A172 (cell line): ENCODE measurements around the gene CYP2F1. TPM values are rescaled to one million over a fixed set of nuclear protein-coding genes. Genes with fewer than 3 reads are reported as not detected.
"Not testable (repeated sequence)": the region's sequence is repeated elsewhere in the genome, so short reads cannot be mapped to it uniquely, and the experiment has no call there.

Source experiments
- DNase-seq: peaks from one replicate; pipeline ENCODE4 v3.0.0-alpha.2; 2015; ENCODE audit warnings: low spot score
- total RNA-seq: library from RNA; depleted of rRNA; stranded (reverse); fragments of >200 nt; shearing (Covaris generic); gene quantifications from 2 replicates; pipeline ENCODE4 v1.2.3, GENCODE V29; 2014

CYP2F1 gene
- total RNA-seq, 1 experiment from 2014 or later, result not detected

DNA sequence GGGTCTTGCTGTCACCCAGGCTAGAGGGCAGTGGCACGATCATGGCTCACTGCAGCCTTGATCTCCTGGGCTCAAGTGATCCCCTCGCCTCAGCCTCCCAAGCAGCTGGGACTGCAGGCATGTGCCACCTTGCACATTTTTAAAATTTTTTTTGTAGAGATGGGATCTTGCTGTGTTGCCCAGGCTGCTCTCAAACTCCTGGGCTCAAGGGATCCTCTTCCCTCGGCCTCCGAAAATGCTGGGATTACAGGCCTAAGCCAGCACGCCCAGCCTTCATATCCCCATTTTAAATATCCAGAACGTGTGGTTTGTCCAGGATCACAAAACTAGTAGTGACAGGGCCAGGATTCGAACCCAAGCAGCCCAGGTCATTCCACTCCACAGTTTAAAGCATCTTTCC, 13.1 kb downstream of the CYP2F1 start:
- not testable (repeated sequence) for DNase-seq

DNA sequence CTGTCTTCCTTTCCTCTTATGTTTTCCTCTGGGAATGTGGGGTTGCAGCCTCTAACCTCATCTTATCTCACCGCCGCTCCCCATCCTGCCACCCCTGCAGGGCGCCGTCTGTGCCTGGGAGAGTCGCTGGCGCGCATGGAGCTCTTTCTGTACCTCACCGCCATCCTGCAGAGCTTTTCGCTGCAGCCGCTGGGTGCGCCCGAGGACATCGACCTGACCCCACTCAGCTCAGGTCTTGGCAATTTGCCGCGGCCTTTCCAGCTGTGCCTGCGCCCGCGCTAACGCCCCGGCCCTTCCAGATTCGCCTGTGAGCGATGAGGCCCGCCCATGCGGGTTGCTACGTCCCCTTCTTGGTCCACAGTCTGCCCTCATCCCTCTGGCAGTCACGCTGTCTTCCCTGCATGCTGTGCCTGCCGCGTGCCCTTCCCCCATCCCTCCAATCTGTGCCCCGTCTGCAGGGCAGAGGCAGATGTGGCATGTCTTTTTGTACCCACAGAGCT, 13.6 kb downstream of the CYP2F1 start:
- DNase-seq, result peak; percentile 37

DNA sequence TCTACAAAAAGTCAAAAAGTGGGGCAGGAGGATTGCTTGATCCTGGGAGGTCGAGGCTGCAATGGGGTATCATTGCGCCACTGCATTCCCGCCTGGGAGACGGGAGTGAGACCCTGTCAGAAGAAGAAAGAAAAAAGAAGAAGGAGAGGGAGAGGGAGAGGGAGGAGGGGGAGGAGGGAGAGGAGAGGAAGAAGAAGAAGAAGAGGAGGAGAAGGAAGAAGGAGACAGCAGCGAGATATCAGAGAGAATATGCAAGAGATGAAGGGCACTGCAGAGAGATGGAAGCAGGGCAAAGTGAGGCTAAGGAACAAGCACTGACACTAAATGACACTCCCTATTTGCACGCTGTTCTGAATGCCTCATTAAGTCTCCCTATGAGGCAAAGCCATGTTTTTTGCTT, 14.5 kb downstream of the CYP2F1 start:
- DNase-seq, result no peak

DNA sequence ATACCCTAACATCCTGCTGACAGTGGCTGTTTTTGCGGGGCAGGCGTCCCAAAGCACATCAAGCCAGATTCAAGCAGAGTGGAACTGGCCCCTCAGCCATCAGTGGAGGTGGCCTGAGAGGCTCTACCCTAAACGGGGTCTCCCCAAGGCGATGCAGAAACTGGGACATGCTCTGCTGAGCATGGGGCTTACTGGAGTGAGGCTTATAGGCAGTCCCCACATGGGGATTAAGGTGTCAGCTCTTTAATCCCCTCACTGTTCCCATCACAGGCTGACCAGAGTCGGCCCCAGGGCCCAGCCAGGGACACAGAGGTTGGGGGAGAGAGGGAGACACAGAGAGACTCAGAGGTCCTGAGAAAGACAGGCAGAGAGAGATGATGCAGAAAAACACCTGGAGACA, 17.0 kb downstream of the CYP2F1 start:
- no peak for DNase-seq

DNA sequence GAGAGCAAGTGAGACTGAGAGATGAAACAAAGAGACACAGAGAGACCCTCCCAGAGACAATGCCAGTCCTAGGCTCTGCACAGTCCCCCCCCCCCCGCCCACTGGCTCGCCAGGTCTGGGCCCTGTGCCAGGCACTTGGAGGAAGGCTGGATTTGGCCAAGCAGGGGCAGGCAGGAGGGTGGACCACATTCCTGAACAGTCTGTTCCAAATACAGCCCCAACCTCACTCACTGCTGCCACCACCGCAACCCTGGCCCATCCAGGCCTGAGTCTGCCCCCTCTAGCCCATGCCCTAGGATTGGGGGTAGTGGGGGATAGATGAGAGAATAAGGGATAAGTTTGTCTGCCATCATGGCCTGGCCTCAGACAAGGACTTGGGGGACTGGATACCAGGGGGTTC, 19.0 kb downstream of the CYP2F1 start:
- no peak for DNase-seq

DNA sequence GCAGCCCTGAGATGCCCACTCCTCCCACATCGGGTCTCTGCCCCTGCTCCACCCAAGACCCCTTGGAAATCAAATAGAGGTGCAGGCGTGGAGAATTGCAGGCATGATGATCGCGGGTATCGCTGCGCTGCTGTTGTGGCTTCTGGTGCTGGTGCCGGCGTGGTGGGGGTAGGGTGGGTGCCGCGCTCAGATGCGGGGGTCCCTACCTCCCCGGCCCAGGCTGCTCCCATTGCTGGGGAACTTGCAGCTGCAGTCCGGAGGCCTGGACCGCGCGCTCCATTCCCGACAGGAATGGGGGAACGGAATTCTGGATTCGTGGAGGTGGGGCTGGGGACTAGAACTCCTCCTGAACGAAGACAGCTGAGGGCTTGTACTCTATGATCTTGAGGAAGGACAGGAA, 20.4 kb downstream of the CYP2F1 start:
- no peak for DNase-seq

DNA sequence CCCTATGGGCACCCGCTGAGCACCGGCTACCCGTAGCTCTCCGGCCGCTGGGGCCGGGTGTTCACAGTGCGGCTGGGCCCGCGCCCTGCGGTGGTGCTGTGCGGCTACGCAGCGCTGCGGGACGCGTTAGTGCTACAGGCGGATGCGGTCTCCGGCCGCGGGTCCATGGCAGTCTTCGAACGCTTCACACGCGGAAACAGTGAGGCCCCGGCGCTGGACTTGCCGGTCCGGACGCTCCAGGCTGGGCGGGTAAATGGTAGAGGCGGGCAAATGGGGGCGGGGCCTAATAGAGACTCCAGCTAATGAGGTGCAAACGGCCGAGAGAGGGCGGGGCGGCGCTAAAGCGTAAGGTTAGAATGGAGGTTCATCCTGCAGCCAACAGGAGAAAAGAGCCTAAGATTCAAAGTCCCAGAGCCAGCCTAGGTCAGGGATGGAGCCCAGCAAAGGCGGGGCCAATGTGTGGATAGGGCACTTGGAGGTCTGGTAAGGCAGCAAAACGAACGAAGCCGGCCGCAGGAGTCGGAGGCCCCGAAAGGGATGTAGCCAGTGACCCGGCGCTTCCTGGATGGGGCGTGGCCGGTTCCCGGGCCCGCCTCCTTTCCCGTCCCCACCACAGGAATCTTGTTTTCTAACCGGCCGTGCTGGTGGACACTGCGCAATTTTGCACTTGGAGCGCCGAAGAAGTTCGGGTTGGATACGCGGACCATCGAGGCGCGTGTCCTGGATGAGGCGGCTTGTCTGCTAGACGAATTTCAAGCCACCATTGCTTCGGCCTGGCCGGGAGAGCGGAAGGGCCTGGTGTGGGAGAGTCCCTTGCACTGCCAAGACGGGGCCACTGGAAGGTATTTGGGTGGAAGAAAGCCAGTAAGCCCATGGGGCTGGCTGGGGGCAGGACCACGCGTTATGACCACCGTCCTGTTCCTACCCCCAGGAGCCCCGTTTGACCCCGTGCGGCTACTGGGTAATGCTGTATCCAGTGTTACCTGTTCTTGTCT, 21.5 kb downstream of the CYP2F1 start:
- not testable (repeated sequence) for DNase-seq

DNA sequence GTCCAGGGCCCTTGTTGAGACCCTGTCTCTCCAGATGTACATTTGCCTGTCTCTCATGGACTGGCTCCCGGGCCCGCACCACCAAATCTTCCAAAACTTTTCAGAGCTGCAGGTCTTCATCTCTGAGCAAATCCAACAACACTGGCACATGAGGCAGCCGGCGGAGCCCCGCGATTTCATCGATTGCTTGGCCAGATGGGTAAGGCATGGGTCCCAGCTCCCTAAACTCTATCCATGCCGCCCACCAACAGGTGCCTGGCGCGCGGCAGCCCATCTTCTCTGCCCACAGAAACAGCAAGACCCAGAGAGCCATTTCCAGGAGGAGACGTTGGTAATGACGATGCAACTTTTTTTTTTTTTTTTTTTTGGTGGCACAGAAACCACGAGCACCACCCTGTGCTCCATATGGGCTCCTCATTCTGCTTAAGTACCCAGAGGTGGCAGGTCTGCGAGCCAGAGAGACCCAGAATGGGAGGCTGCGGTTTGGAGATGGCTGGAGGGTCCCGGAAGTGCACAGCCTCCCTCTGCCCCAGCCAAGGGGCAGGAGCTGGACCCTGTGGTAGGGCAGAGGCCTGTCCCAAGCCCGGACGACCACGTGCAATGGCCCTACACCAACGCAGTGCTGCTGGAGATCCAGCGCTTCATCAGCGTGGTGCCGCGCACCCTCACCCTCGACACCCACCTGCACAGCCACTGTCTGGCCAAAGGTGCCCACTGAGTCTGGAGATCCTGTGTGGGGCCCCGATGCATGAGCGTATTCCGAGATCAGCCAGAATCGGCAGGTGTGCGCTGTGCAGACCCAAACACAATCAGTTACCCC, 22.6 kb downstream of the CYP2F1 start:
- DNase-seq, result no peak

DNA sequence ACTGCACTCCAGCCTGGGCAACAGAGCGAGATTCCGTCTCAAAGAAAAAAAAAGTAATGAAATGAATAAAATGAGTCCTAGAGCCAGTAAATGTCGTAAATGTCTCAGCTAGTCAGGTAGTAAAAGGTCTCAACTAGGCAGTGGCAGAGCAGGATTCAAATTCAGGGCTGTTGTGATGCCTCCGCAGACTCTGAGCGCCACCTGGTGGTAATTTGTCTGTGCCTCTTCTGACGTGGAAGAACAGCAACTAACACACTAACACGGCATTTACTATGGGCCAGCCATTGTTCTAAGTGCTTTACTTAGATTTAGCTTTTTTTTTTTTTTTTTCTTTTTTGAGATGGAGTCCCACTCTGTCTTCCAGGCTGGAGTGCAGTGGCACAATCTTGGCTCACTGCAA, 30.2 kb downstream of the CYP2F1 start:
- peak; percentile 80 for DNase-seq

DNA sequence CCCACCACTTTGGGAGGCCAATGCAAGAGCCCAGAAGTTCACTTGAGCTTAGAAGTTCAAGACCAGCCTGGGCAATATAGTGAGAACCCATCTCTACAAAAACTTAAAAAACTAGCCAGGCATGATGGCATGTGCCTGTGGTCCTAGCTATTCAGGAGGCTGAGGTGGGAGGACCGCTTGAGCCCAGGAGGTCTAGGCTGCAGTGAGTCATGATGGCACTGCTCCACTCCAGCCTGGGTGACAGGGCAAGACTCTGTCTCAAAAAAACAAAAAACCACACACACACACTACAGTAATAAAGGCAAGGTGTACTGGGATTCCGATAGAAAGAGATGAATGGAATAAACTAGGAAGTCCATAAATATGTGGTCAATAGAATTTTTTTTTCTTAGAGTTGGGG, 35.6 kb downstream of the CYP2F1 start:
- DNase-seq, result no peak

DNA sequence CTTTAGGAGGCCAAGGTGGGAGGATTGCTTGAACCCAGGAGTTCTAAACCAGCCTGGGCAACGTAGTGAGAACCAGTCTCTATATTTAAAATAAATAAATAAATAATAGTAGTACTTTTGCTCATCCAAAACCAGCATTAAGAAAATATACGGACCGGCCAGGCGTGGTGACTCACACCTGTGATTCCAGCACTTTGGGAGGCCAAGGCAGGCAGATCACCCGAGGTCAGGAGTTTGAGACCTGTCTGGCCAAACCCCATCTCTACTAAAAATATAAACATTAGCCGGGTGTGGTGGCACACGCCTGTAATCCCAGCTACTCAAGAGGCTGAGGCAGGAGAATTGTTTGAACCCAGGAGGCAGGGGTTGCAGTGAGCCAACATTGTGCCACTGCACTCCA, 36.8 kb downstream of the CYP2F1 start:
- DNase-seq, result not testable (repeated sequence)

DNA sequence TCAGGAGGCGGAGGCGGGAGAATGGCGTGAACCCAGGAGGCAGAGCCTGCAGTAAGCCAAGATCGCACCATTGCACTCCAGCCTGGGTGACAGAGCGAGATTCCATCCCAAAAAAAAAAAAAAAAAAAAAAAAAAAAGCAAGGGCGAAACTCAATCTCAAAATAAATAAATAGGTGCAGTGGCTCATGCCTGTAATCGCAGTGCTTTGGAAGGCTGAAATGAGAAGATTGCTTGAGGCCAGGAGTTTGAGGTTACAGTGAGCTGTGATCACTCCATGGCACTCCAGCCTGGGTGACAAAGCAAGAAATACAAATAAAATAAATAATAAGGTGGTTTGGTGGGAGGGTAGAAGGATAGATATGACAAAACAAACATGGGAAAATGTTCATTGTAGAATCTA, 39.8 kb downstream of the CYP2F1 start:
- DNase-seq, result no peak

DNA sequence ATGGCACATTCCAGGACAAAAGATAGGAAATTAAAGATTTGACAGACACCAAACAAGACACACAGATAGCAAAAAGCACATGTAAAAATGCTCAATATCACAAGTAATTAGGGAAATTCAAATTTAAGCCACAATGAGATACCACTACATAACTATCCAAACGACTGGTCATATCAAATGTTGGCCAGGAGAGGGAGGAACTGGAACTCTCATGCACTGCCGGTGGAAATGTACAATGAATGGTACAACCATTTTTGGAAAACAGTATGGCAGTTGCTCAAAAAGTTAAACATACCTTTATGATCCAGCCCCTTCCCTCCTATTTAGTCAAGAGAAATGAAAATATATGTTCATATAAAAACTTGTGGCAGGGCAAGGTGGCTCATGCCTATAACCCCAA, 42.0 kb downstream of the CYP2F1 start:
- no peak for DNase-seq

DNA sequence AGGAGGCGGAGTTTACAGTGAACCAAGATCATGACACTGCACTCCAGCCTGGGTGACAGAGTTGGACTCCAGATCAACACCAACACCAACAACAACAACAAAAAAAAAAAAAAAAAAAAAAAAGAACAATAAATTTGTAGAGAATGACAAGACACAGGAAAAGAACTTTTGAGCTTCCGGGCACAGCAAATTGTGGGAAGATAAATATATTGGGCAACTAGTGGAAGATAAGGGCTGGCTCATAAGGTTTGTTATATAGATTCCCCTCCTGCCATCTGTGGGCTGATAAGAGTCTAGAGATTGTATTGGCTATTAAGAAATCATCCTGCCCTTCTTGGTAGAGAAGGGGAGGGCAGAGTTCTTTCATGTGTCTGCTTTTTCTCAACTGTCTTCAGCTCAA, 45.6 kb downstream of the CYP2F1 start:
- DNase-seq, result peak; percentile 30

DNA sequence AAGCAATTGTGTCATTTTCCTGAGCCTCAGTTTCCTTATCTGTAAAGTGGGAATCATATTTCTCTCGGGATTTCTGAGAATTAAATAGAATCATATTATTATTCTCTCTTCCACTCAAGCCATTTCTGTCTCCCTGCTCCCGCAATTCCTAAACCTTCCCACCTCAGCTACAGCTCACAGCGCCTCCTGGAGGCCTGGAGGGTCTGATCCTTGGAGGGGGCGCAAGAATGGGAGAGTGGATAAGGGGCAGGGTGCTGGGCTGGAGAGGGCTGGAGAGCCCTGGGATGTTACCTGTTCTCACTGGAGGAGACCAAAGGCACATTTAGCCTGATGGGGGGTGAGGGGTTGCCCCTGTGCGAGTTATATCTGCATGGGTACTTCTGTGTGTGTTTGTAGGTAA, 47.7 kb downstream of the CYP2F1 start:
- no peak for DNase-seq

DNA sequence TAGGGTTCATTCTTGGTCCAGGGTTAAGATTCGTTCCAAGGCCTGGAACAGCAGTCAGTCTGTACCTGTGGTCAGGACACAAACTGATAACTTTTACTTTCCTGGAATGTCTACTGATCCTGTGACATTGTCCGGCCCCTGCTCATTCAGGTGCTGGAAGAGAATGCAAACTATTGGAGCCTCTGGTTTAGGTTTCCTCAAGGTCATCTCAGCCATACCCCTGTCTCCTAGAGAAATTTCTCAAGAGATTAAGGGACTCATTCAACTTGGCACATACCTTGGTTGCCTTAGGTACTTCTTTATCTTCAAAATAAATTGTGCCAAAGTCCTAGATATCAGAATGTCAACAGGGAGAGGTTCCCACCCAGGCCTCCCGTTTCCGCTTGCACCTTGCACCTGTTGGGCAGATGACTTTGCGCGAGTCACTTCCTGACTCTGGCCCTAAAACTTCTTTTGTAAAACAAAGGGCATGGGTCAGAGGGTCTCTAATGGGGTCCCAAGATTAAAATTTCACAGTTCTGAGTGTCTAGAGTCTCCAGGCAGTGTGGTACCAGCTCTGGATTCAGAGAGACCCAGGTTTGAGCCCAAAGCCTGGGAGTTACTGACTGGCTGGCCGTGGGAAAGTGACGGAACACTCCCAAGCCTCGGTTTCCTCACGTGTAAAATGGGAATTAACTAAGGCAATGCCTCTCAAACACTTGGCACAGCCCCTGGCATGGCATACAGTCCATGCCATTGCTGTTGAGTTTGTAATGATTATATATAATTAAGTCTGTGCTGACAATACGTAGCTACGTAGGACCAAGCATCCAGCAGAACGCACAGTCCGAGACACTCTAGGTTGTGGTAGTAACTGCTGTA, 52.9 kb downstream of the CYP2F1 start:
- DNase-seq, result no peak

DNA sequence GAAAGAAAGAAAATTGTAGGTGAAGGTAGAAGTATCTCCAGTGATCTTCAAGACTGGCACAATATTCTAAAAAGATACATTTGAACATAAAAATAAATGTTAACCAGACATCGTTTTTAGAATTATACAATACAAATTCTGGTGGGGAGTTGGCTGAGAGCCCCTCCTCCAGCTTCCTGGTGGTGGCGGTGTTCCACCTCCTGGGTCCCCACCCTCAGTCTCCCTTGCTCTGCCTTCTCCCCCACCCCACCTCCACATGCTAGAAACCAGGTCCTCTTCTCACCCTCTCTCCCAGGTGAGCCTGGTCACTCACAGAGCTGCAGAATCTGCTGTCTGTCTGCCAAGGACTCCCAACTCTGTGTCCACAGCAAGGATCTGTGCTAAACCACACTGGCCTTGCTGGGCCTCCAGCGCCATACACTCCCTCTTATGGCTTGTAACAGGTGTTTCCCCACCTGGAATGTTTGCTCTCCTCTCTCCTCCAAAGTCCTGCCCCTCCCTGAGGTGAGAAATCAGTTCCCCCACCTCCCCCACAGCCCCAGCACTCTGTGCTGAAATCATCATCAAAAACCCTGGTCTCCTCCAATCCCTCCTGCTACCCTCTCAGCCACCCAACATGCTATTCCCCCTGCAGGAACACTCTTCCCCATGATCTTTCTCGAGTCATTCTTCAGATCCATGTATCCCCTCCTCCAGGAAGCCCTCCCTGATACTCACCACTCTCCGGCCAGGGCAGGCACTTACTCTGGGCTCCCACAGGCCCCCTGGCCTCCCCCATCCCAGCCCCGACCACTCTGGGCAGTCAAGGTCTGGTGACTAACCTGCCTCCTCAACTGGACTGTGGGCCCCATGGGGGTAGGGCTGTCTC, 58.3 kb downstream of the CYP2F1 start:
- DNase-seq, result no peak

DNA sequence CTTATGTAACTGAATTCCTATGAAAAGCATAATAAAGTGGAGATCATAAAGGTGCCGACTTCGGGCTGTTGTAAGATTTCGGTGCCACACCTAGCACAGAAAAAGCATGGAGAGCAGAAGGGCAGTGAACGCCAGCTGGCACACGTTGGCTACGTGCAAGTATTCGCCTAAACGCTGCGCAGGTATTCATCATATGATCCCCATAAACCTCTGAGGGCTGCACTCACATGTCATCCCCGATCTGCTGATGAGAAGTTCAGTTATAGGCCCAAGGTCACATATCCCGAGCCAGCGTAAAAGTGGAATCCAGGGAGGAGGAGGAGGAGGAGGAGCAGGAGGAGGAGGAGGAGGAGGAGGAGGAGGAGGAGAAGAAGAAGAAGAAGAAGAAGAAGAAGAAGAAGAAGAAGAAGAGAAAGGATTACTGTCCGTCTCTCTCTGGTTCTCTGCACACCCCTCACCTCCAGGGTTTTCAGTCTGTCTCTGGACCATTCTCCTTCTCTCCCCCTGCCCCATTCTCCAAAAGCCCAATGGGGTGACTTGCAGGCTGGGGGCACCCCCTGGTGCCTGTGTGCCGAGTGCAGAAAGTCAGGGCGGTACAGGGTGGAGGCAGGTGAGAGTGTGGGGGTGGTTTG, 60.2 kb downstream of the CYP2F1 start:
- DNase-seq, result no peak

DNA sequence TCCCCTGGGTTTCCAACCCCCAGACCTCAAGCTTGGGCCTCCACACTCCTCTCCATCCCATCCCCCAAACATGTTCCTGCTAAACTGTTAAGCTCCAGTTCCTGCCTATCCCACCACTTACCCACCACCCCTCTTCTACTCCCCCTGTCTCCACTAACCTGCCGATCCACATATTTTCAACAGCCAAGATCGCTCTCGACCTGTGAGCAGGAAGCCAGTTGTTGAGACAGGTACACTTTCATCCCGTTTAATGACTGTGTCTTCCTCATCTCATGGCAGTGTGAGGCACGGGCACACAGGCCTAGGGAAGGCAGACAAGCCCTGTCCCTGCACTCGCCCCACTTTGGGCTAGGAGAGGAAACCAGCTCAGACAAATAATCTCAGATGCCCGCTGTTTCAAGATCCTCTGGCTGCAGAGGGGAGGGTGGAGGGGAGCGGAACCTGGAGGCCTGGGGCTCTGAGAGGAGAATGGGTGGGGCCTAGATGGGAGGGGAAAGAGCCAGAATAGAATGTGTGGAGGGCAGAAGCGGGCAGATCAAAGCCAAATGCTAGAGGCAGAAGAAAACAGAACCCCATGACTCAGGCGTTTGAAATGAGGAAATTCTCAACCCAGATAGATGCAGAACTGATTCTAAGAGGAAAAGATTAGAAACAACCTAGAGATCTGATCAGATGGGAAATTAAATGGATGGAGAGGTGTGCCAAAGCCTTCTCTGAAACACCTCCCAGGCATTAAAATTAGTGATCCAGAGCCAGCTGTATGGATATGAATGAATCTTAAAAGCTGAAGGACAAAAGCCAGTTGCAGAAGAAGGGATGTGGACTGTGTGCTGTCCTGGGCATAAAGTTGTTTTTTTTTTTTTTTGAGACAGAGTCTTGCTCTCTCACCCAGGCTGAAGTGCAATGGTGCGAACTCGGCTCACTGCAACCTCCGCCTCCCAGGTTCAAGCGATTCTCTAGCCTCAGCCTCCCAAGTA, 61.9 kb downstream of the CYP2F1 start:
- DNase-seq, result peak; percentile 92
